Pancreas (tissue), 10 donors: ENCODE results near the gene MYH10. TPM values are rescaled to one million over a fixed set of nuclear protein-coding genes. Genes with fewer than 3 reads are reported as not detected.
A peak's percentile ranks its signal among the peaks of the same experiment; 100 is the strongest.

Experiments used
- ATAC-seq, 4 donors: fragments of 200-7000 bp; cut with Tn5 transposase; one replicate each; pipeline versions ENCODE4 v1.8.0 to v1.9.1; 2020; ENCODE audit warnings: mild to moderate bottlenecking in 4 of 4, moderate library complexity in 4 of 4
- DNase-seq, 6 donors: peaks; one replicate each; pipeline ENCODE4 v3.0.0-alpha.2; 2020
- FAIRE-seq: peaks from 2 replicates; lab custom pipeline; 2012; peaks lifted over from hg19 to GRCh38; lab: Jason Lieb, UNC
- H3K27ac ChIP-seq, 4 donors: fragments of 200-600 bp; sonication (generic); 1 replicate in 3 of 4; 2 replicates in 1 of 4; pipeline versions ENCODE4 v1.5.0 to v1.8.0; 2020
- H3K27me3 ChIP-seq, 4 donors: fragments of 200-600 bp; one replicate each; pipeline ENCODE4 v1.8.0; 2021
- H3K36me3 ChIP-seq, 3 donors: fragments of 200-600 bp; sonication (generic) in 1 of 3; one replicate each; pipeline versions ENCODE4 v1.5.0 to v1.8.0; 2020 to 2021
- H3K4me1 ChIP-seq, 3 donors: fragments of 200-600 bp; one replicate each; pipeline ENCODE4 v1.8.0; 2021
- H3K4me3 ChIP-seq, 4 donors: fragments of 200-600 bp; sonication (generic) in 2 of 4; one replicate each; pipeline versions ENCODE4 v1.5.0 to v1.8.0; 2020 to 2021
- H3K9me3 ChIP-seq, 4 donors: fragments of 200-600 bp; one replicate each; pipeline ENCODE4 v1.8.0; 2021
- WGBS, 2 donors: extraction: QIAGEN DNeasy Blood & Tissue Kit; methylation state at CpG; one replicate each; pipeline ENCODE4 v1.1.7; 2013; 5-methylcytosine and 5-hydroxymethylcytosine counted together
- intact Hi-C, 3 donors: fragments of 100-400 bp; cut with DNase I; formaldehyde crosslinking; loops; one replicate each; pipeline versions ENCODE4 v1.11.1 to v1.14.2; 2022
- polyA plus RNA-seq, 2 donors: library from polyadenylated mRNA; stranded (reverse); fragments of 200-250 nt; gene quantifications; one replicate each; pipeline ENCODE4 v1.2.3, GENCODE V29; 2013
- total RNA-seq, 6 donors: library from RNA; stranded (reverse); fragmentation: NEBNext Ultra II Directional in 4 of 6; extraction: Animal tissue kit (Norgen Biotek cat#: 25700) in 4 of 6; gene quantifications; one replicate each; pipeline versions ENCODE4 v1.2.1 to v1.2.4, GENCODE V29; 2021 to 2023
- TF ChIP-seq, protein P1 (sequence below), 4 donors: fragments of 200-600 bp; sonication (generic) in 3 of 4; IDR thresholded peaks; one replicate each; pipeline versions ENCODE4 v1.5.0 to v1.8.0; 2021; ENCODE audit warnings: antibody characterized with exemption in 4 of 4
- donor health status: healthy with polysubstance abuse.
- donor health status: DM: no; HTN: no; CAD: no; lungs with moderate emphysema.
- donor health status: DM: no; HTN: no; CAD: no.
- donor health status: control.
- donor health status: control.
- donor health status: Bipolar disorder and iron deficiency.
- donor health status: DM: yes; HTN: yes; CAD: no.
- donor health status: DM: no; HTN: no; CAD: no.
- donor health status: DM: no; HTN: no; CAD: no.
- donor health status: DM: yes; HTN: yes; CAD: no.

The MYH10 gene
- total and polyA plus RNA-seq, 8 donors: 4.6 to 28.0 (median 11.3) TPM

DNA sequence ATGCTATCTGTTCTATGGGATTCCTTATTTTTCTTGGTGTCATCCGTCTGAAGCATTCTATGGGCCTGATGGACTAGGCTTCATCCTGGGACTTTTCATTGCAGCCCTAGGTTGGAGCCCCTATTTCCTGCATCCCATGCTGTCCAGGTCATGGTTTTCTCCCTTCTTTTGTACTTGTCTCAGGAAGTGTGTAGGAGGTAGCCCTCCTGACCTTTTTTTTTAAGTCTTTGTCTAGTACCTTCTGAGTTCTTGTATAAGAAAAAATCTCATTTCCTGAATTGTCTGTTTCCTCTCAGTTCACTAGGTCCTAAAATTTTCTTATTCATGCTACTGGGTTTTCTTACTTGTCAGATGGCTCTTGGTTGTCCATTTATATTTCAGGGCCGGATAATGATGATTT, 188.8 kb downstream of the MYH10 start:
- intact Hi-C loops: loop anchor here in 1 of 3 donors (10.0 kb wide), 1 partner anchor 63 kb away; no protein-coding TSS in a partner anchor
- DNase-seq (no peak), FAIRE-seq (no peak), ATAC-seq (no peak)
- H3K4me3 ChIP-seq: no peak overlapping the region
- no peak overlapping the region for H3K27ac ChIP-seq
- peaks cover 0 to 9% (median 0%) of the 10 kb centered on the region in 3 donors for H3K36me3 ChIP-seq
- 87 to 94% methylated on average over 2 of the region's 2 CpGs for WGBS, 2 donors
- H3K4me1 ChIP-seq: peaks cover 0 to 19% (median 10%) of the 10 kb centered on the region in 3 donors
- no peaks in the 10 kb centered on the region for H3K27me3 ChIP-seq
- H3K9me3 ChIP-seq: no peaks in the 10 kb centered on the region
- TF ChIP-seq, protein P1, sequence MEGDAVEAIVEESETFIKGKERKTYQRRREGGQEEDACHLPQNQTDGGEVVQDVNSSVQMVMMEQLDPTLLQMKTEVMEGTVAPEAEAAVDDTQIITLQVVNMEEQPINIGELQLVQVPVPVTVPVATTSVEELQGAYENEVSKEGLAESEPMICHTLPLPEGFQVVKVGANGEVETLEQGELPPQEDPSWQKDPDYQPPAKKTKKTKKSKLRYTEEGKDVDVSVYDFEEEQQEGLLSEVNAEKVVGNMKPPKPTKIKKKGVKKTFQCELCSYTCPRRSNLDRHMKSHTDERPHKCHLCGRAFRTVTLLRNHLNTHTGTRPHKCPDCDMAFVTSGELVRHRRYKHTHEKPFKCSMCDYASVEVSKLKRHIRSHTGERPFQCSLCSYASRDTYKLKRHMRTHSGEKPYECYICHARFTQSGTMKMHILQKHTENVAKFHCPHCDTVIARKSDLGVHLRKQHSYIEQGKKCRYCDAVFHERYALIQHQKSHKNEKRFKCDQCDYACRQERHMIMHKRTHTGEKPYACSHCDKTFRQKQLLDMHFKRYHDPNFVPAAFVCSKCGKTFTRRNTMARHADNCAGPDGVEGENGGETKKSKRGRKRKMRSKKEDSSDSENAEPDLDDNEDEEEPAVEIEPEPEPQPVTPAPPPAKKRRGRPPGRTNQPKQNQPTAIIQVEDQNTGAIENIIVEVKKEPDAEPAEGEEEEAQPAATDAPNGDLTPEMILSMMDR (IDR thresholded peaks at IDR 0.05): no peak

DNA sequence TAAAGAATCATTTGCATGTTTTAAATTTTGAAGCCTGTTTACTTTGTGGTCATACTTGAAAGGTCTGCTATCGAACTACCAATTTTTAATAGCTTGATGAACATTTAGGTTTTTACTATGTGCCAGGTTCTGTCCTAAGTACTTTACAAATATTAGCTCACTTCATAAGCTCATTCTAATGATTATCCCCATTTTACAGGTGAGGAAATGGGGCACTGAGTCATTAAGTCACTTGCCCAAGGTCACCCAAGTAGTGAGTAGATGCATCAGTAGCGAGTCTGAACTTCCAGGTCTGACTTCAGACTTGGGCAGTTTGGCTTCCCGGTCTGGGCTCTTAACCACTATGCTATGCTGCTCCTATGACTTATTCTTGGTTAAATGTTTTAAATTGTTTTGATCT, 190.8 kb downstream of the MYH10 start:
- Histone ChIP-seq H3K36me3 (peaks cover 0 to 5% (median 0%) of the 10 kb centered on the region in 3 donors), H3K27ac (no peak overlapping the region), H3K27me3 (no peaks in the 10 kb centered on the region), H3K9me3 (no peaks in the 10 kb centered on the region), H3K4me3 (no peak overlapping the region), H3K4me1 (peaks cover 0 to 20% (median 10%) of the 10 kb centered on the region in 3 donors)
- WGBS, 2 donors: 98 to 99% methylated on average over 3 of the region's 3 CpGs
- no peak for DNase-seq
- no peak for FAIRE-seq
- intact Hi-C loops: loop anchor here in 1 of 3 donors (10.0 kb wide), 1 partner anchor 65 kb away; no protein-coding TSS in a partner anchor
- TF ChIP-seq, protein P1 (IDR thresholded peaks at IDR 0.05): no peak
- ATAC-seq: no peak

DNA sequence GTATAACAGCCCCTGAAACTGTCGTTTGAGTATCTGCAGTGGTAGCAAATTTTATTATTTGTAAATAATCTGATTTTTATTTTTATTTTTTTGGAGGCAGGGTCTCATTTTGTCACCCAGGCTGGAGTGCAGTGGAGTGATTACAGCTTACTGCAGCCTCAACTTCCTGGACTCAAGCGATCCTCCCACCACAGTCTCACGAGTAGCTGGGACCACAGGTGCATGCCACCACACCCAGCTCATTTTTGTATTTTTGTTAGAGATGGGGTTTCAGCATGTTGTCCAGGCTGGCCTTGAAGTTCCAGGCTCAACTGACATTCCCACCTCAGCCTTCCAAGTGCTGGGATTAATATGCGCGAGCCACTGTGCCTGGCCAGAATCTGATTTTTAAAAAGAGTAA, 192.1 kb downstream of the MYH10 start:
- Histone ChIP-seq H3K4me1 (peaks cover 0 to 20% (median 10%) of the 10 kb centered on the region in 3 donors), H3K27ac (no peak overlapping the region), H3K4me3 (no peak overlapping the region), H3K27me3 (no peaks in the 10 kb centered on the region), H3K9me3 (no peaks in the 10 kb centered on the region), H3K36me3 (no peaks in the 10 kb centered on the region)
- WGBS, 2 donors: 91 to 92% methylated on average over 5 of the region's 5 CpGs
- ATAC-seq: no peak
- no peak for FAIRE-seq
- intact Hi-C loops: no loop called here
- DNase-seq: no peak
- TF ChIP-seq, protein P1 (IDR thresholded peaks at IDR 0.05): no peak

DNA sequence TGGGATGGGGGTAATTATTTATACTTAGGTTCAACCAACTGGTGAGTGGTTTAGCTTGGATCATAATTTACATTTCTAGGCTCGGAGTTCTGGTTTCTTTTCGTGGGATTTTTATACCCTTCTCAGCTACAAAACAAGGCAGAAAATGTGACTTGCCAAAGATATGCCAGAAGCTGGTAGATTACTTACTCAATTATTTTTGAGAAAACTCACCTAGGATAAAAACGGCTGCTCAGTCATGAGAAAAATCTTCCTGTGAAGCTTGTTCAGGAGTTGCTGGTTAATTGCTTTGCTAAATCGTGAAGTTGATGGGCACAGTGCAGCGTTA, 193.7 kb downstream of the MYH10 start:
- Histone ChIP-seq H3K9me3 (no peaks in the 10 kb centered on the region), H3K4me1 (peaks cover 0 to 18% (median 10%) of the 10 kb centered on the region in 3 donors), H3K36me3 (no peaks in the 10 kb centered on the region), H3K27ac (peak overlapping the region; percentile 97 to 100 (median 100)), H3K27me3 (no peaks in the 10 kb centered on the region), H3K4me3 (peak overlapping the region; percentile 73 to 99 (median 95))
- FAIRE-seq (no peak), ATAC-seq (no peak), DNase-seq (no peak)
- intact Hi-C loops: no loop called here
- TF ChIP-seq, protein P1 (IDR thresholded peaks at IDR 0.05): no peak
- WGBS, 2 donors: 12 to 13% methylated on average over 5 of the region's 5 CpGs

DNA sequence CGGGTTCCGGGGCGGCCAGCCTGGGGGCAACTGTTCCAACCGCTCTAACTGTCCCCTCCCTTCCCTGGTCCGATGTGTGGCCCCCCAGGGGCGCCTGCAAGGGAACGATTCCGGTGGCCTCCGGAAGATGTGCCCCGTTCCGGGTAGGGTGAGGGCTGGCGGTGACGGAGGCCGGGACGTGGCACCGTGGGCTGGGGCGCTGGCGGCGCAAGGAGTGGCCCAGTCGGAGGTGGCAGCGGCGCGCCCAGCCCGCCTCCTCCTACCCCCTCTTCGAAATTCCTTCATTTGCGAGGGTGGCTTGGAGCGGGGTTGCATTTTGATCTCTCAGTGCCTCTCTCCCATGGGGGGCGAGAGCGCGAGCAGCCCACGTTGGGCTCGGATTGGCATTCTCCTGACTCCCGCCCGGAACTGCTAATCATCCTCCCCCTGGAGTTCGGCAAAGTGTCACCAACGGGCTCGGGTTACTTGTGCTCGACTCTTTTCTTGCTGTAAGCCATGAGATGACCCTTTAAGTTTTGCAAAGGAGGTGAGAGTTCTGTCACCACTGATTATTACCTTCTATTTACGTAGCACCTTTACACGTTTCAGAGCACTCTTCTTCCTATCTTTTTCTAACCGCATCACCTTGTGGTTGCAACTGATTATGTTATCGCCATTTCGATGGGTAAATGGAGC, 194.2 kb downstream of the MYH10 start:
- 0 to 1% methylated on average over 41 to 43 of the region's 43 CpGs for WGBS, 2 donors
- Histone ChIP-seq H3K36me3 (no peaks in the 10 kb centered on the region), H3K4me1 (peaks cover 0 to 13% (median 10%) of the 10 kb centered on the region in 3 donors), H3K27ac (peak overlapping the region; percentile 97 to 100 (median 100)), H3K4me3 (peak overlapping the region; percentile 73 to 99 (median 95)), H3K9me3 (no peaks in the 10 kb centered on the region), H3K27me3 (no peaks in the 10 kb centered on the region)
- DNase-seq: peak; percentile 66 to 91 (median 76)
- intact Hi-C loops: no loop called here
- TF ChIP-seq, protein P1 (IDR thresholded peaks at IDR 0.05): no peak
- FAIRE-seq: no peak
- peak; percentile 76 to 86 (median 82) for ATAC-seq
